Natural killer cell (primary cell): ENCODE measurements around the gene L3MBTL3. TPM values are rescaled to one million over a fixed set of nuclear protein-coding genes. Genes with fewer than 3 reads are reported as not detected.
A peak's percentile ranks its signal among the peaks of the same experiment; 100 is the strongest.

Source experiments
- ATAC-seq, 3 donors: fragments of 150-1000 bp in 2 of 3; fragments of 200-7000 bp in 1 of 3; cut with Tn5 transposase; 1 replicate in 1 of 3; 2 replicates in 2 of 3; pipeline ENCODE4 v1.10.0; 2021; ENCODE audit warnings: mild to moderate bottlenecking in 2 of 3, moderate library complexity in 2 of 3
- DNase-seq, 2 donors: peaks; one replicate each; pipeline versions ENCODE4 v3.0.0 to v3.0.0-alpha.2; 2013 to 2021; ENCODE audit warnings: mixed read lengths in 1 of 2
- H3K27ac ChIP-seq: one replicate; pipeline ENCODE4 v1.5.1; 2013; ENCODE audit warnings: mild to moderate bottlenecking, low read length
- H3K27me3 ChIP-seq: one replicate; pipeline ENCODE4 v1.6.1; 2013; ENCODE audit warnings: low read length; ENCODE audit not compliant: control insufficient read depth, insufficient read depth
- H3K36me3 ChIP-seq: one replicate; pipeline ENCODE4 v1.6.1; 2013; ENCODE audit warnings: low read length; ENCODE audit not compliant: control insufficient read depth, insufficient read depth
- H3K4me1 ChIP-seq: one replicate; pipeline ENCODE4 v1.6.1; 2013; ENCODE audit warnings: low read length; ENCODE audit not compliant: control insufficient read depth, insufficient read depth
- H3K4me3 ChIP-seq: one replicate; pipeline ENCODE4 v1.5.1; 2013; ENCODE audit warnings: low read length
- H3K9me3 ChIP-seq: one replicate; pipeline ENCODE4 v1.6.1; 2013; ENCODE audit warnings: low read length; ENCODE audit not compliant: control insufficient read depth, insufficient read depth
- H3K27ac Mint-ChIP-seq, 2 donors: one replicate each; pipeline ENCODE4 v1.8.0; 2022; ENCODE audit warnings: mild to moderate bottlenecking in 2 of 2, mixed read lengths in 2 of 2, moderate library complexity in 1 of 2
- H3K27me3 Mint-ChIP-seq, 2 donors: one replicate each; pipeline ENCODE4 v1.8.0; 2022; ENCODE audit warnings: low read depth in 2 of 2, mixed read lengths in 2 of 2
- H3K36me3 Mint-ChIP-seq: one replicate; pipeline ENCODE4 v1.8.0; 2022; ENCODE audit warnings: mixed read lengths
- H3K4me1 Mint-ChIP-seq, 2 donors: one replicate each; pipeline ENCODE4 v1.8.0; 2022; ENCODE audit warnings: mixed read lengths in 2 of 2
- H3K4me3 Mint-ChIP-seq: one replicate; pipeline ENCODE4 v1.8.0; 2022; ENCODE audit warnings: mild to moderate bottlenecking, moderate library complexity, mixed read lengths
- H3K9me3 Mint-ChIP-seq, 2 donors: one replicate each; pipeline ENCODE4 v1.8.0; 2022; ENCODE audit warnings: mixed read lengths in 2 of 2
- WGBS: methylation state at CpG from one replicate; pipeline ENCODE4 v1.1.7; 2013; ENCODE audit warnings: missing lambda C conversion rate; ENCODE audit not compliant: insufficient coverage; 5-methylcytosine and 5-hydroxymethylcytosine counted together
- intact Hi-C: fragments of 100-400 bp; cut with micrococcal nuclease; formaldehyde crosslinking; loops from one replicate; pipeline ENCODE4 v1.14.2; 2022
- total RNA-seq, 4 donors: library from RNA; stranded (reverse); fragments of 120-200 nt in 1 of 4; gene quantifications; one replicate each; pipeline versions ENCODE4 v1.2.3 to v1.2.4, GENCODE V29; 2013 to 2022
- TF ChIP-seq, protein P1 (sequence below): fragments of 200-600 bp; IDR thresholded peaks from one replicate; pipeline ENCODE4 v1.8.0; 2022; ENCODE audit warnings: antibody characterized with exemption

L3MBTL3 gene
- total RNA-seq, 3 donors from 2014 or later (not counting 1 experiment from before 2014, with no cell fraction given) = 24.1 to 42.4 (median 27.5) TPM

DNA sequence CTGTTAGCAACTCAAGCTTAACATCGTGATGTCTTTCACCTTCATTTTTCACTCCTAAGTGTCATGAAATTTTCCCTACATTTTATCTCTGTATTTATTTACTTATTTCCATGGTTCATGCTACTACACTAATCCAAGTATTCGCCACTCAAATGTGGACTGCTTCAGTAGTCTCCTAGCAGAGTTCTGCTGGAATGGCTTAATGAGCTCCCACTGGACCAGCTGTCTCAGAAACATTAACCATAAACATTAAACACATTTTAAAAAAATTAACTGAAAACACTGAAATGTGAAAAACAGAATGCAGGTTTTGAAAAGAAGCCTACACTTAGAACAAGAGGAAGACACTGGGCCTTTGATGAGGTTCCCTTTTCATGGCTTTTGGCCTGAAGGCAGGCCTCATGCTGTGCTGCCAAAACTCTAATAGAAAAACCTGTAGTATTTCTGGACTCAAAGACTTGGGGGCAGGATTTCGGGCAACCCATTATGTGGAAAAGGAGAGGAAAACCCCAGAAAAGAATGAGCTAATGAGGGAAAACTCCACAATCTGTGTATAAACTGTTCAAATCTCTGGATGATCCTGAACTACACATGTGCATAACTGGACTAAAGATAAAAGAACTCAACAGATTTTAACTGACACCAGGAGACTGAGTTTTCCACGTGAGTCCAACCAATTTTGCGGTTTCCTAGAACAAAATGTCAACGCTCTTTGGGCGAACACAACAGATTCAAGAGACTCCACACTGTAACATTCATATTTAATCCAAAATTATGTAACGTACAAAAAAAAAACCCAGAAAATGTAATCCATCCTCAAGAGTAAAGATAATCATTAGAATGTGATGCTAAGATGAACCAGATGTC lies 171.4 kb downstream of the L3MBTL3 start:
- Histone ChIP-seq H3K9me3 (no peaks in the 10 kb centered on the region), H3K27me3 (no peaks in the 10 kb centered on the region), H3K4me3 (no peak overlapping the region), H3K36me3 (peaks cover 32% of the 10 kb centered on the region), H3K4me1 (peaks cover 49% of the 10 kb centered on the region), H3K27ac (peak overlapping the region; percentile 6)
- intact Hi-C loops = no loop called here
- Mint-ChIP-seq H3K27me3 (no peaks in the 10 kb centered on the region), H3K4me3 (peak overlapping the region; percentile 15), H3K27ac (peak overlapping the region; percentile 80 to 85), H3K36me3 (no peaks in the 10 kb centered on the region), H3K4me1 (peaks cover 85 to 92% of the 10 kb centered on the region in 2 donors), H3K9me3 (no peaks in the 10 kb centered on the region)
- TF ChIP-seq, protein P1, sequence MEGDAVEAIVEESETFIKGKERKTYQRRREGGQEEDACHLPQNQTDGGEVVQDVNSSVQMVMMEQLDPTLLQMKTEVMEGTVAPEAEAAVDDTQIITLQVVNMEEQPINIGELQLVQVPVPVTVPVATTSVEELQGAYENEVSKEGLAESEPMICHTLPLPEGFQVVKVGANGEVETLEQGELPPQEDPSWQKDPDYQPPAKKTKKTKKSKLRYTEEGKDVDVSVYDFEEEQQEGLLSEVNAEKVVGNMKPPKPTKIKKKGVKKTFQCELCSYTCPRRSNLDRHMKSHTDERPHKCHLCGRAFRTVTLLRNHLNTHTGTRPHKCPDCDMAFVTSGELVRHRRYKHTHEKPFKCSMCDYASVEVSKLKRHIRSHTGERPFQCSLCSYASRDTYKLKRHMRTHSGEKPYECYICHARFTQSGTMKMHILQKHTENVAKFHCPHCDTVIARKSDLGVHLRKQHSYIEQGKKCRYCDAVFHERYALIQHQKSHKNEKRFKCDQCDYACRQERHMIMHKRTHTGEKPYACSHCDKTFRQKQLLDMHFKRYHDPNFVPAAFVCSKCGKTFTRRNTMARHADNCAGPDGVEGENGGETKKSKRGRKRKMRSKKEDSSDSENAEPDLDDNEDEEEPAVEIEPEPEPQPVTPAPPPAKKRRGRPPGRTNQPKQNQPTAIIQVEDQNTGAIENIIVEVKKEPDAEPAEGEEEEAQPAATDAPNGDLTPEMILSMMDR = no peak
- WGBS = 93% methylated on average over 7 of the region's 8 CpGs
- ATAC-seq (no peak), DNase-seq (no peak)

Other genes starting within 250 kb of the L3MBTL3 start
- not detected for gene TMEM244, start 157.3 kb upstream of the L3MBTL3 start, total RNA-seq
- gene SAMD3, start 204.4 kb downstream of the L3MBTL3 start, total RNA-seq = 100 to 1,000 TPM; 322 to 413 (median 339) TPM